Adrenal gland (tissue), 12 donors: Measurements from ENCODE around the gene ATP12A. TPM values are rescaled to one million over a fixed set of nuclear protein-coding genes. Genes with fewer than 3 reads are reported as not detected.

Experiments used
- DNase-seq, 7 donors: peaks; one replicate each; pipeline ENCODE4 v3.0.0-alpha.2; 2019 to 2020
- H3K27ac ChIP-seq, 5 donors: fragments of 200-600 bp; sonication (generic) in 4 of 5; 1 replicate in 3 of 5; 2 replicates in 2 of 5; pipeline versions ENCODE4 v1.5.1 to v1.8.0; 2016 to 2020; ENCODE audit warnings: mild to moderate bottlenecking in 1 of 5
- H3K27me3 ChIP-seq: fragments of 200-600 bp; 2 replicates; pipeline ENCODE4 v1.8.0; 2021
- H3K36me3 ChIP-seq, 2 donors: fragments of 200-600 bp; replicated peaks in 1 of 2; 1 replicate in 1 of 2; 2 replicates in 1 of 2; pipeline versions ENCODE4 v1.5.1 to v1.8.0; 2018 to 2022
- H3K4me1 ChIP-seq, 2 donors: fragments of 200-600 bp; replicated peaks in 1 of 2; 1 replicate in 1 of 2; 2 replicates in 1 of 2; pipeline versions ENCODE4 v1.5.1 to v1.8.0; 2018 to 2021
- H3K4me3 ChIP-seq, 4 donors: fragments of 200-600 bp; sonication (generic) in 3 of 4; one replicate each; pipeline ENCODE4 v1.5.1; 2016 to 2018
- H3K9me3 ChIP-seq, 3 donors: fragments of 200-600 bp; sonication (generic) in 1 of 3; replicated peaks in 1 of 3; 1 replicate in 2 of 3; 2 replicates in 1 of 3; pipeline versions ENCODE4 v1.5.1 to v1.8.0; 2016 to 2021
- POLR2A ChIP-seq, 2 donors: fragments of 450-650 bp; IDR thresholded peaks; one replicate each; pipeline ENCODE4 v1.6.1; 2017; ENCODE audit warnings: antibody characterized with exemption in 2 of 2, mild to moderate bottlenecking in 2 of 2, moderate library complexity in 1 of 2
- WGBS, 4 donors: extraction: QIAGEN DNeasy Blood & Tissue Kit in 2 of 4; methylation state at CpG; one replicate each; pipeline versions ENCODE4 v1.1.5 to v1.1.7; 2013 to 2017; 5-methylcytosine and 5-hydroxymethylcytosine counted together
- intact Hi-C, 2 donors: fragments of 100-400 bp; cut with DNase I; formaldehyde crosslinking; loops; one replicate each; pipeline versions ENCODE4 v1.14.1 to v1.15.0; 2022 to 2023
- polyA plus RNA-seq, 3 donors: library from polyadenylated mRNA; stranded (reverse); fragments of 200-250 nt in 2 of 3; fragments of 350-450 nt in 1 of 3; fragmentation: Illumina TruSeq in 1 of 3; extraction: RNeasy Lipid Tissue Mini Kit (QIAGEN cat#74804) in 1 of 3; gene quantifications; one replicate each; pipeline ENCODE4 v1.2.3, GENCODE V29; 2013 to 2014
- total RNA-seq, 9 donors: library from RNA; depleted of rRNA in 4 of 9; stranded (reverse); fragments of >200 nt in 4 of 9; fragments of 120-200 nt in 1 of 9; fragmentation: NEBNext Ultra II Directional in 1 of 9; extraction: Animal tissue kit (Norgen Biotek cat#: 25700) in 1 of 9; gene quantifications; one replicate each; pipeline versions ENCODE4 v1.1.0 to v1.2.4, GENCODE V29; 2013 to 2023
- TF ChIP-seq, protein P1 (sequence below), 6 experiments: fragments of 450-650 bp in 4 of 6; fragments of 200-600 bp in 2 of 6; sonication (generic) in 1 of 6; IDR thresholded peaks; 1 replicate in 5 of 6; 2 replicates in 1 of 6; pipeline versions ENCODE4 v1.5.1 to v1.8.0; 2016 to 2021; ENCODE audit warnings: antibody characterized with exemption in 6 of 6, mild to moderate bottlenecking in 2 of 6, moderate library complexity in 1 of 6
- donor health status: healthy with polysubstance abuse.
- donor health status: Bipolar disorder and iron deficiency.
- donor health status: DM: yes; HTN: yes; CAD: no.
- donor health status: DM: no; HTN: no; CAD: no.
- donor health status: DM: no; HTN: no; CAD: no.
- donor health status: DM: yes; HTN: yes; CAD: no.

ATP12A gene
- total and polyA plus RNA-seq, 12 donors = 0.04 to 0.06 TPM; not detected in 10

DNA sequence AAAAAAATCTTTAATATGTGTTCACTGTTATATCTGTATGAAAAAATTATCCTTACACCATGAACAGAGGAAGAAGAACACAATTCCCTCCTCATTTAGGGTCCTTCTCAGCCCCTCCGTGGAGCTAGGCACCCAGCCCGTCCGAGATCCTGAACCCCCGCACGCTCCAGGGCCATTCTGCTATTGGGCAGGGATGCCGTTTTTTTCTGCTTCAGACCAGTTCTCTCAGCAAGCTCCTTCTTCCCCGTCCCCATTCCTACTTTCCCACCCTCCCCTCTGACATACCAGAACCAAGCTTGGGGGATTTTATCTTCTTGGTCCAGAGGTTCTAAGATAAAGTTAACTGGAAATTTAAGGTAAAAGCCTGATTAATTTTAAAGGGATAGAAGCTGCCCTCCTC is 36.2 kb downstream of the ATP12A start:
- intact Hi-C loops = no loop called here
- 63 to 86% (median 75%) methylated on average over 7 of the region's 7 CpGs for WGBS, 4 donors
- Histone ChIP-seq H3K4me1 (peaks cover 0 to 3% of the 10 kb centered on the region in 2 donors), H3K27me3 (no peaks in the 10 kb centered on the region), H3K27ac (no peak overlapping the region), H3K4me3 (no peak overlapping the region), H3K36me3 (no peaks in the 10 kb centered on the region), H3K9me3 (no peaks in the 10 kb centered on the region)
- TF ChIP-seq POLR2A (IDR thresholded peaks at IDR 0.05) = no peak
- TF ChIP-seq, protein P1, sequence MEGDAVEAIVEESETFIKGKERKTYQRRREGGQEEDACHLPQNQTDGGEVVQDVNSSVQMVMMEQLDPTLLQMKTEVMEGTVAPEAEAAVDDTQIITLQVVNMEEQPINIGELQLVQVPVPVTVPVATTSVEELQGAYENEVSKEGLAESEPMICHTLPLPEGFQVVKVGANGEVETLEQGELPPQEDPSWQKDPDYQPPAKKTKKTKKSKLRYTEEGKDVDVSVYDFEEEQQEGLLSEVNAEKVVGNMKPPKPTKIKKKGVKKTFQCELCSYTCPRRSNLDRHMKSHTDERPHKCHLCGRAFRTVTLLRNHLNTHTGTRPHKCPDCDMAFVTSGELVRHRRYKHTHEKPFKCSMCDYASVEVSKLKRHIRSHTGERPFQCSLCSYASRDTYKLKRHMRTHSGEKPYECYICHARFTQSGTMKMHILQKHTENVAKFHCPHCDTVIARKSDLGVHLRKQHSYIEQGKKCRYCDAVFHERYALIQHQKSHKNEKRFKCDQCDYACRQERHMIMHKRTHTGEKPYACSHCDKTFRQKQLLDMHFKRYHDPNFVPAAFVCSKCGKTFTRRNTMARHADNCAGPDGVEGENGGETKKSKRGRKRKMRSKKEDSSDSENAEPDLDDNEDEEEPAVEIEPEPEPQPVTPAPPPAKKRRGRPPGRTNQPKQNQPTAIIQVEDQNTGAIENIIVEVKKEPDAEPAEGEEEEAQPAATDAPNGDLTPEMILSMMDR (IDR thresholded peaks at IDR 0.05) = no peak
- DNase-seq = no peak

DNA sequence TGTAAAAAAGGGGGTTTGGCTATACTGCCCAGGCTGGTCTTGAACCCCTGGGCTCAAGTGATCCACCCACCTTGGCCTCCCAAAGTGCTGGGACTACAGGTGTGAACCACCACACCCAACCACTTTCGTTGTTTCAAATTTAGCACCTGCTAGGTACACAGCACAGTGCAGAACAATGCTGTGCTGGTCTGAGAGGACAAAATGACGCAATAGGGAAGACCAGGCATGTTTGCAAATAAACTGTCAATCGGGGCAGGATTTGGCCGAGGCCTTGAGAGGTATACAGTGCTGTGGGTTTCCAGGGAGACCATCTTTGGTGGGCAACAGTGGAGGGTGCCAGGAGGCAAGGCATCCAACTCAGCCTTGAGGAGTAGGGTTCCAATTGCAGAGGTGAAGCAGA is 37.0 kb downstream of the ATP12A start:
- Histone ChIP-seq H3K9me3 (no peaks in the 10 kb centered on the region), H3K4me1 (peaks cover 0 to 3% of the 10 kb centered on the region in 2 donors), H3K36me3 (no peaks in the 10 kb centered on the region), H3K27me3 (no peaks in the 10 kb centered on the region), H3K27ac (no peak overlapping the region), H3K4me3 (no peak overlapping the region)
- 58 to 80% (median 69%) methylated on average over 4 of the region's 4 CpGs for WGBS, 4 donors
- DNase-seq = no peak
- TF ChIP-seq POLR2A (IDR thresholded peaks at IDR 0.05) = no peak
- TF ChIP-seq, protein P1 (IDR thresholded peaks at IDR 0.05) = no peak
- intact Hi-C loops = no loop called here

DNA sequence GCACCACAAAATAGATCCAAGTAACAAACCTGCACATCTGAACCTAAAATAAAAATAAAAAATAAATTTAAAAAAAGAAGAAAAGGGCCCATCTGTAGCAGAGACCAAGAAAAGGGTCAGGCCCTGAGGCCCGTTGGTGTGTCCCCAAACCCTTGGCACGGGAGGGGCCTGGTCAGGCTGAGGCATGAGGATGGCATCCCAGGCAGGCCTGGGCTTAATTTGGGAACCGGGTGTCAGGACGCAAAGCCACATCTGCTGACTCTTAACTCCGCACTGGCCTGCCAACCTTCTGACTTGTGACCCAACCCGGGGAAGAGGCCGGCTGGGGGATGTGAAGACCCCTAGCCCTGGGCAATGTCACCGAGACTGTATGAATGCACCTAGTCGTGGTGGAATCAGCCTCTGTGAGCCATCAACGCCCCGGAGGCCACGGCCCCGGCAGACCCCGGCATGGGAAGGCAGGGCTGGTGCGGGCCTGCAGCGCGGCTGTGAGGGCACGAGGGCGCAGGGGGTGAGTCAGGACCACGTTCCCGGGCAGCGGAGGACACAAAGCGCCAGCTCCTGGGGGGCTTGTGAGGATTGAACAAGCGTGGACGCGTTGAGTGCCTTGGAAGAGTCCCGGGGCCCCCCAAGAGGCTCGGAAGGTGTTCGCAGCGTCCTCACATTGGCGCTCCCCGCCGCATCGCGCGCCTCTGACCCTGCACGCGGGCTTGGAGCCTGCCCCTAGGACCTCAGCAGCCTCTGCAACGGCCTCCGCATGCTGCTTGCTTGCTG is 38.2 kb downstream of the ATP12A start:
- intact Hi-C loops = no loop called here
- no peak for DNase-seq
- H3K27me3 ChIP-seq = no peaks in the 10 kb centered on the region
- H3K9me3 ChIP-seq = no peaks in the 10 kb centered on the region
- WGBS, 4 donors = 89 to 92% (median 91%) methylated on average over 30 to 40 of the region's 40 CpGs
- no peak for TF ChIP-seq POLR2A (IDR thresholded peaks at IDR 0.05)
- TF ChIP-seq, protein P1 (IDR thresholded peaks at IDR 0.05) = no peak
- H3K4me1 ChIP-seq = peaks cover 0 to under 1% of the 10 kb centered on the region in 2 donors
- H3K4me3 ChIP-seq = no peak overlapping the region
- H3K36me3 ChIP-seq = no peaks in the 10 kb centered on the region
- no peak overlapping the region for H3K27ac ChIP-seq

DNA sequence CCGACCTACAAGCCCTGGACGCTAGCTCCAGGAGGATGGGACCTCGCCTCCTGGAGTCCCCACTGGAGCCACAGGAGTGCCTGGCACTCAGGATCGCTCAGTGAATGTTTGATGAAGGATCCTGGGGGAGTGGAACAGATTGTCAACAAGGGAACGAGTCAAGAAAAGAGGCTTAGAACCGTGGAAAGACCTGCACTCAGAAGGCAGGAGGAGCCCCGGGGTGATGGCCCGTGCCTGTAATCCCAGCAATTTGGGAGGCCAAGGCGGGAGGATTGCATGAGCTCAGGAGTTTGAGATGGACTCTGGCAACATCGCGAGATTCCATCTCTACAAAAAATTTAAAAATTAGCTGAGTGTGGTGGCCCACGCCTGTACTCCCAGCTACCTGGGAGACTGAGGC is 38.9 kb downstream of the ATP12A start:
- Histone ChIP-seq H3K9me3 (no peaks in the 10 kb centered on the region), H3K4me3 (no peak overlapping the region), H3K27me3 (no peaks in the 10 kb centered on the region), H3K4me1 (no peaks in the 10 kb centered on the region), H3K36me3 (no peaks in the 10 kb centered on the region), H3K27ac (no peak overlapping the region)
- WGBS, 4 donors = 80 to 86% (median 82%) methylated on average over 10 to 12 of the region's 12 CpGs
- intact Hi-C loops = no loop called here
- DNase-seq = no peak
- TF ChIP-seq, protein P1 (IDR thresholded peaks at IDR 0.05) = no peak
- TF ChIP-seq POLR2A (IDR thresholded peaks at IDR 0.05) = no peak
